Measurements from ENCODE around the gene EZR. TPM values are rescaled to one million over a fixed set of nuclear protein-coding genes. Genes with fewer than 3 reads are reported as not detected.

Gene EZR
- total and polyA plus RNA-seq, 2 of the 8 experiments (the other 6 are each of a cell fraction or from before 2014, with no cell fraction given) = 122 to 286 TPM

DNA sequence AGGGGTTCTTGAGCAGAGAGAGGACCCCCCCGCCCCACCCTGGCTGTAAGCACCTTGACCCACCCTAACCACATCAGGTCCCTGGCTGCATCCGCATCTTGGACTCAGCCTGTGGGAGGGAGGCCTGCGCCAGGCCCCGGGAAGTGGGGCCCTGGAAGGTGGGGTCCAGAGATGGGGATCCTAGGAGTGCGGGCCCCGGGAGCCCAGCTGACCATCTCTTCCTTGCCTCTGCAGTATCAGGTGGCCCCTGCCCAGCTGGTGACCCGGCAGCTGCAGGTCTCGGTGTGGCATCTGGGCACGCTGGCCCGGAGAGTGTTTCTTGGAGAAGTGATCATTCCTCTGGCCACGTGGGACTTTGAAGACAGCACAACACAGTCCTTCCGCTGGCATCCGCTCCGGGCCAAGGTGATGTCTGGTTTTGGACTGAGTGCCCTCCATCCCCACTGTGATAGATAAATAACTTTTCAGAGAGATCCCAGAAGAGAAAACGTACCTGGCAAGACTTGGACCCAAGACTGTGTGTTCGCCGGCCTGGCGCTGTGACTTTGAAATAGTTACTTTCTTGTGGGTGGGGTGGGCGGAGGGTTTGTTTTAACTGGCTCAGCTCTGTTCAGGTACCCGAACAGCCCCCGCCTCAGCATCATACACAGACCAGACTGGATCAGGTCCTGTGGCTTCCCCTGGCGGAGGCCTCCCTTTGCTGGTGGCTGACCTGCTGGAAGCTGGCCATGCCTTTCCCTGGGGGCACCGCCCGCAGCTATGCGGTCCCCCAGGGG is 62.0 kb downstream of the EZR start (continued):
- TF ChIP-seq POLR2AphosphoS5 (IDR thresholded peaks at IDR 0.05; ENCODE audit: low read depth, low read length) = no peak
